H9 (cell line): ENCODE results near the gene DAPK1. TPM values are rescaled to one million over a fixed set of nuclear protein-coding genes. Genes with fewer than 3 reads are reported as not detected.

Experiments
- DNase-seq: peaks from one replicate; pipeline ENCODE4 v3.0.0-alpha.2; 2017
- H2AFZ ChIP-seq: one replicate; pipeline ENCODE4 v1.6.1; 2013; ENCODE audit warnings: mild to moderate bottlenecking, low read length, control low read depth, moderate library complexity
- H2AK5ac ChIP-seq: 2 replicates; pipeline ENCODE4 v1.6.1; 2013; ENCODE audit warnings: low read length, control low read depth, mixed read lengths; ENCODE audit not compliant: insufficient read length
- H2BK120ac ChIP-seq: one replicate; pipeline ENCODE4 v1.6.1; 2013; ENCODE audit warnings: low read depth, mild to moderate bottlenecking, low read length, control low read depth, inconsistent platforms; ENCODE audit not compliant: poor library complexity, severe bottlenecking
- H2BK12ac ChIP-seq: 2 replicates; pipeline ENCODE4 v1.6.1; 2013; ENCODE audit warnings: low read length, control low read depth, mixed read lengths, low read depth; ENCODE audit not compliant: insufficient read length
- H2BK15ac ChIP-seq: 2 replicates; pipeline ENCODE4 v1.6.1; 2013; ENCODE audit warnings: low read depth, low read length, control low read depth
- H2BK20ac ChIP-seq: one replicate; pipeline ENCODE4 v1.6.1; 2013; ENCODE audit warnings: low read depth, mild to moderate bottlenecking, low read length, control low read depth, inconsistent platforms; ENCODE audit not compliant: poor library complexity, severe bottlenecking
- H2BK5ac ChIP-seq: 2 replicates; pipeline ENCODE4 v1.6.1; 2013; ENCODE audit warnings: low read length, control low read depth, mixed read lengths; ENCODE audit not compliant: insufficient read length
- H3K14ac ChIP-seq: 2 replicates; pipeline ENCODE4 v1.6.1; 2013; ENCODE audit warnings: low read length, control low read depth; ENCODE audit not compliant: insufficient read depth
- H3K18ac ChIP-seq: 2 replicates; pipeline ENCODE4 v1.6.1; 2013; ENCODE audit warnings: low read depth, mild to moderate bottlenecking, mixed read lengths, low read length, control low read depth; ENCODE audit not compliant: insufficient read length
- H3K23ac ChIP-seq: 2 replicates; pipeline ENCODE4 v1.6.1; 2013; ENCODE audit warnings: low read length, control low read depth, mixed read lengths, low read depth; ENCODE audit not compliant: insufficient read length
- H3K23me2 ChIP-seq: 2 replicates; pipeline ENCODE4 v1.6.1; 2013; ENCODE audit warnings: low read depth, mild to moderate bottlenecking, mixed read lengths, low read length, control low read depth; ENCODE audit not compliant: insufficient read length, poor library complexity, severe bottlenecking
- H3K27ac ChIP-seq: 2 replicates; pipeline ENCODE4 v1.5.1; 2013; ENCODE audit warnings: low read length, control low read depth, mixed read lengths, low read depth; ENCODE audit not compliant: insufficient read length
- H3K27me3 ChIP-seq: 2 replicates; pipeline ENCODE4 v1.6.1; 2013; ENCODE audit warnings: low read length, control low read depth, inconsistent platforms; ENCODE audit not compliant: insufficient read depth
- H3K4ac ChIP-seq: 2 replicates; pipeline ENCODE4 v1.6.1; 2013; ENCODE audit warnings: low read depth, mild to moderate bottlenecking, control low read depth, inconsistent platforms, low read length, moderate library complexity
- H3K4me1 ChIP-seq: 2 replicates; pipeline ENCODE4 v1.6.1; 2013; ENCODE audit warnings: low read length, control low read depth, inconsistent platforms; ENCODE audit not compliant: insufficient read depth
- H3K4me2 ChIP-seq: 2 replicates; pipeline ENCODE4 v1.6.1; 2013; ENCODE audit warnings: low read length, control low read depth, mixed read lengths; ENCODE audit not compliant: insufficient read length, insufficient read depth
- H3K56ac ChIP-seq: 2 replicates; pipeline ENCODE4 v1.6.1; 2013; ENCODE audit warnings: low read depth, mild to moderate bottlenecking, mixed read lengths, low read length, control low read depth; ENCODE audit not compliant: insufficient read length
- H3K79me1 ChIP-seq: 2 replicates; pipeline ENCODE4 v1.6.1; 2013; ENCODE audit warnings: low read depth, mild to moderate bottlenecking, moderate library complexity, low read length, control low read depth, inconsistent platforms; ENCODE audit not compliant: insufficient read depth, poor library complexity, severe bottlenecking
- H3K79me2 ChIP-seq: 2 replicates; pipeline ENCODE4 v1.6.1; 2013; ENCODE audit warnings: low read length, control low read depth, inconsistent platforms; ENCODE audit not compliant: insufficient read depth
- H3K9ac ChIP-seq: 2 replicates; pipeline ENCODE4 v1.6.1; 2013; ENCODE audit warnings: low read length, control low read depth, mixed read lengths; ENCODE audit not compliant: insufficient read length; ENCODE audit errors: extremely low read depth
- H3K9me3 ChIP-seq: one replicate; pipeline ENCODE4 v1.6.1; 2013; ENCODE audit warnings: low read depth, low read length, inconsistent platforms; ENCODE audit not compliant: control insufficient read depth
- H3T11ph ChIP-seq: one replicate; pipeline ENCODE4 v1.6.1; 2013; ENCODE audit warnings: mild to moderate bottlenecking, low read length, control low read depth, inconsistent platforms
- H4K20me1 ChIP-seq: one replicate; pipeline ENCODE4 v1.6.1; 2013; ENCODE audit not compliant: control insufficient read depth, insufficient read length, insufficient read depth
- H4K5ac ChIP-seq: 2 replicates; pipeline ENCODE4 v1.6.1; 2013; ENCODE audit warnings: low read depth, mild to moderate bottlenecking, mixed read lengths, low read length, control low read depth; ENCODE audit not compliant: insufficient read length
- H4K8ac ChIP-seq: replicated peaks from 2 replicates; pipeline ENCODE4 v1.6.1; 2013; ENCODE audit warnings: low read length, control low read depth, mixed read lengths, low read depth; ENCODE audit not compliant: insufficient read length
- H4K91ac ChIP-seq: 2 replicates; pipeline ENCODE4 v1.6.1; 2013; ENCODE audit warnings: low read depth, mild to moderate bottlenecking, moderate library complexity, mixed read lengths, low read length, control low read depth; ENCODE audit not compliant: insufficient read length
- H3K27ac Mint-ChIP-seq, 3 experiments: 2 replicates in 2 of 3; 3 replicates in 1 of 3; pipeline ENCODE4 v1.8.0; 2020 to 2021; ENCODE audit warnings: mixed read lengths in 3 of 3, mild to moderate bottlenecking in 1 of 3, moderate library complexity in 1 of 3
- H3K27me3 Mint-ChIP-seq: 2 replicates; pipeline ENCODE4 v1.8.0; 2021; ENCODE audit warnings: low read depth, mild to moderate bottlenecking, moderate library complexity, mixed read lengths
- H3K36me3 Mint-ChIP-seq, 3 experiments: 2 replicates in 2 of 3; 3 replicates in 1 of 3; pipeline ENCODE4 v1.8.0; 2020 to 2021; ENCODE audit warnings: low read depth in 3 of 3, mixed read lengths in 3 of 3; ENCODE audit not compliant: insufficient read depth in 1 of 3
- H3K4me1 Mint-ChIP-seq, 2 experiments: 2 replicates each; pipeline ENCODE4 v1.8.0; 2020; ENCODE audit warnings: mixed read lengths in 2 of 2
- H3K4me3 Mint-ChIP-seq, 2 experiments: 2 replicates in 1 of 2; 3 replicates in 1 of 2; pipeline ENCODE4 v1.8.0; 2020 to 2021; ENCODE audit warnings: mild to moderate bottlenecking in 2 of 2, mixed read lengths in 2 of 2, moderate library complexity in 1 of 2
- H3K9me3 Mint-ChIP-seq, 2 experiments: 2 replicates in 1 of 2; 3 replicates in 1 of 2; pipeline ENCODE4 v1.8.0; 2020; ENCODE audit warnings: mild to moderate bottlenecking in 2 of 2, mixed read lengths in 2 of 2, moderate library complexity in 1 of 2
- WGBS: extraction: QIAGEN DNeasy Blood & Tissue Kit; methylation state at CpG from one replicate; pipeline ENCODE4 v1.1.7; 2013; ENCODE audit warnings: missing lambda C conversion rate, low lambda C conversion rate, mixed read lengths; ENCODE audit not compliant: insufficient read length; ENCODE audit errors: extremely low coverage; 5-methylcytosine and 5-hydroxymethylcytosine counted together
- total RNA-seq: library from RNA; stranded (reverse); gene quantifications from 2 replicates; pipeline ENCODE4 v1.2.1, GENCODE V29; 2021
- TF ChIP-seq, protein P1 (sequence below): fragments of 200-600 bp; sonication (generic); conservative IDR thresholded peaks from 3 replicates; pipeline ENCODE4 v1.8.0; 2021; ENCODE audit warnings: antibody characterized with exemption, mild to moderate bottlenecking

Gene DAPK1
- total RNA-seq, 1 experiment from 2014 or later: 79.4 TPM

DNA sequence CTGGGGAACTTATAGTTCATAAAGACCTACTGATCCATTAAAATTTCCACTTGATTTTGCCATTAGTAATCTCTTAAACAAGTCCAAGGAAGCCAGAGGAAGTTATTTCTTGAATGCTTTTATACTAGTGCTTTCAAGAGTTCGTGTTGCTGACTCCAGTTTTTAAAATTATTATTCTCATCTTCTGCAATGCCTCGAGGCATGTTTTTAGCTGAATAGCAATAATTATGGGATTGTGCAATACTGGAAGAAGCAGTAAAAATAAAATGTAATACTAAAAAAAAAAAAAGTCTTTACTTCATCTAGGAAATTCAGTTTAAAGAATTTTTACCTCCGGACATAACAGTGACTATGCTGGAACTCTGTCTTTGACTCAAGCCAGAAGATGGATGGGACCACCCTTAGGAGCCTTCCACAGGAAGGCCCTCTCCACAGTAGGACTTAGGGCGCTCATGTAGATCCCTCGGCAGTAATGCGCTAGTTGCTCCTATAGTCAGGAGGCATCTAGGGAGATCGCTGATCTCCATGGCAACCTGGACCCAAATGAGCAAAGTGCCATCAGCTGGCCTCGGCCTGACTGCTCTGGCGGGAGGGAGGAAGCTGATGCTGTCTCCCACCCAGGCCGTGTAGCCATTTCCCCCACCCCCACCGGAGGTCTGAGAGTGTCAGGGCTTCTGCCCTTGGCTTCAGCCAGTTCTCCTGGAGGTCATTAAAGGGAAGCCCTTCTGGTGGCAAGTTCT lies 56.7 kb downstream of the DAPK1 start:
- no peak overlapping the region for H2BK120ac ChIP-seq
- no peaks in the 10 kb centered on the region for H3K27me3 ChIP-seq
- no peak overlapping the region for H2BK20ac ChIP-seq
- H3K23me2 ChIP-seq: no peaks in the 10 kb centered on the region
- no peak overlapping the region for H2BK12ac ChIP-seq
- no peaks in the 10 kb centered on the region for H4K20me1 ChIP-seq
- H3K4me2 ChIP-seq: no peak overlapping the region
- Mint-ChIP-seq H3K36me3 (peaks cover 3 to 4% (median 3%) of the 10 kb centered on the region in 3 experiments; a peak in 6 of 7 replicates), H3K27ac (no peak overlapping the region), H3K9me3 (no peaks in the 10 kb centered on the region), H3K27me3 (no peaks in the 10 kb centered on the region), H3K4me3 (no peak overlapping the region), H3K4me1 (peaks cover 7 to 14% of the 10 kb centered on the region in 2 experiments; a peak in 3 of 4 replicates)
- TF ChIP-seq, protein P1, sequence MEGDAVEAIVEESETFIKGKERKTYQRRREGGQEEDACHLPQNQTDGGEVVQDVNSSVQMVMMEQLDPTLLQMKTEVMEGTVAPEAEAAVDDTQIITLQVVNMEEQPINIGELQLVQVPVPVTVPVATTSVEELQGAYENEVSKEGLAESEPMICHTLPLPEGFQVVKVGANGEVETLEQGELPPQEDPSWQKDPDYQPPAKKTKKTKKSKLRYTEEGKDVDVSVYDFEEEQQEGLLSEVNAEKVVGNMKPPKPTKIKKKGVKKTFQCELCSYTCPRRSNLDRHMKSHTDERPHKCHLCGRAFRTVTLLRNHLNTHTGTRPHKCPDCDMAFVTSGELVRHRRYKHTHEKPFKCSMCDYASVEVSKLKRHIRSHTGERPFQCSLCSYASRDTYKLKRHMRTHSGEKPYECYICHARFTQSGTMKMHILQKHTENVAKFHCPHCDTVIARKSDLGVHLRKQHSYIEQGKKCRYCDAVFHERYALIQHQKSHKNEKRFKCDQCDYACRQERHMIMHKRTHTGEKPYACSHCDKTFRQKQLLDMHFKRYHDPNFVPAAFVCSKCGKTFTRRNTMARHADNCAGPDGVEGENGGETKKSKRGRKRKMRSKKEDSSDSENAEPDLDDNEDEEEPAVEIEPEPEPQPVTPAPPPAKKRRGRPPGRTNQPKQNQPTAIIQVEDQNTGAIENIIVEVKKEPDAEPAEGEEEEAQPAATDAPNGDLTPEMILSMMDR: no peak
- no peak overlapping the region for H3K14ac ChIP-seq
- no peak overlapping the region for H2AFZ ChIP-seq
- H4K8ac ChIP-seq: no peak overlapping the region
- H2BK15ac ChIP-seq: no peak overlapping the region
- H3K9me3 ChIP-seq: no peaks in the 10 kb centered on the region
- no peak overlapping the region for H2AK5ac ChIP-seq
- no peak overlapping the region for H3T11ph ChIP-seq
- no peak overlapping the region for H4K91ac ChIP-seq
- H3K79me2 ChIP-seq: peaks cover 3% of the 10 kb centered on the region; the same call in 1 of the 2 replicates
- H3K27ac ChIP-seq: no peak overlapping the region
- WGBS: no CpG with 5 or more reads among the region's 11 CpGs
- H3K9ac ChIP-seq: no peak overlapping the region
- no peak overlapping the region for H3K56ac ChIP-seq
- no peak overlapping the region for H4K5ac ChIP-seq
- H3K4ac ChIP-seq: no peak overlapping the region
- H3K23ac ChIP-seq: no peak overlapping the region
- DNase-seq: no peak
- H3K4me1 ChIP-seq: peaks cover 3% of the 10 kb centered on the region; the same call in 1 of the 2 replicates
- H3K18ac ChIP-seq: no peak overlapping the region
- no peak overlapping the region for H2BK5ac ChIP-seq
- H3K79me1 ChIP-seq: peaks cover 16% of the 10 kb centered on the region
